Lung (tissue), 12 donors: ENCODE results near the gene SELENOS. TPM values are rescaled to one million over a fixed set of nuclear protein-coding genes. Genes with fewer than 3 reads are reported as not detected.

Experiments used
- ATAC-seq: fragments of 200-7000 bp; cut with Tn5 transposase; one replicate; pipeline ENCODE4 v1.9.1; 2020; ENCODE audit warnings: moderate number of reproducible peaks; ENCODE audit not compliant: insufficient read depth, low FRiP score
- DNase-seq, 3 donors: peaks; one replicate each; pipeline ENCODE4 v3.0.0-alpha.2; 2013 to 2017
- H3K27ac ChIP-seq, 2 donors: one replicate each; pipeline ENCODE4 v1.5.1; 2013; ENCODE audit warnings: mild to moderate bottlenecking in 2 of 2, moderate library complexity in 2 of 2, control low read depth in 1 of 2, inconsistent platforms in 1 of 2, low read depth in 1 of 2, low read length in 1 of 2
- H3K27me3 ChIP-seq, 3 donors: one replicate each; pipeline ENCODE4 v1.5.1; 2013; ENCODE audit warnings: low read length in 2 of 3; ENCODE audit not compliant: control insufficient read depth in 3 of 3, insufficient read depth in 3 of 3
- H3K36me3 ChIP-seq, 4 donors: one replicate each; pipeline ENCODE4 v1.5.1; 2013; ENCODE audit warnings: low read length in 4 of 4, mild to moderate bottlenecking in 1 of 4, moderate library complexity in 1 of 4; ENCODE audit not compliant: control insufficient read depth in 4 of 4, insufficient read depth in 4 of 4
- H3K4me1 ChIP-seq, 5 donors: one replicate each; pipeline ENCODE4 v1.5.1; 2013; ENCODE audit warnings: low read length in 5 of 5, mild to moderate bottlenecking in 2 of 5, moderate library complexity in 1 of 5; ENCODE audit not compliant: control insufficient read depth in 5 of 5, insufficient read depth in 5 of 5
- H3K4me3 ChIP-seq: one replicate; pipeline ENCODE4 v1.5.1; 2013; ENCODE audit warnings: mild to moderate bottlenecking, control low read depth, moderate library complexity
- H3K9ac ChIP-seq, 2 donors: one replicate each; pipeline ENCODE4 v1.5.1; 2013; ENCODE audit warnings: low read length in 2 of 2, control low read depth in 1 of 2; ENCODE audit not compliant: insufficient read depth in 1 of 2
- H3K9me3 ChIP-seq, 4 donors: one replicate each; pipeline ENCODE4 v1.5.1; 2013; ENCODE audit warnings: low read length in 3 of 4, mild to moderate bottlenecking in 1 of 4, moderate library complexity in 1 of 4; ENCODE audit not compliant: control insufficient read depth in 4 of 4, insufficient read depth in 3 of 4
- CTCF ChIP-seq: IDR thresholded peaks from 2 replicates; pipeline ENCODE4 v1.5.1; 2012; ENCODE audit warnings: mild to moderate bottlenecking; ENCODE audit errors: control extremely low read depth, extremely low read depth
- WGBS, 2 donors: extraction: QIAGEN DNeasy Blood & Tissue Kit; methylation state at CpG; one replicate each; pipeline ENCODE4 v1.1.7; 2013; 5-methylcytosine and 5-hydroxymethylcytosine counted together
- polyA plus RNA-seq, 2 donors: library from polyadenylated mRNA; stranded (reverse); fragments of 200-250 nt; gene quantifications; one replicate each; pipeline ENCODE4 v1.2.1, GENCODE V29; 2013
- total RNA-seq, 2 donors: library from RNA; depleted of rRNA in 1 of 2; stranded (reverse); fragments of >200 nt in 1 of 2; gene quantifications; one replicate each; pipeline ENCODE4 v1.2.1, GENCODE V29; 2014 to 2021
- donor health status: control.
- donor health status: control.
- donor health status: Bipolar disorder and iron deficiency.
- donor health status: healthy.
- donor health status: DM: yes; HTN: yes; CAD: no.

The SELENOS gene
- total and polyA plus RNA-seq, 4 donors = 41.7 to 158 (median 81.9) TPM

DNA sequence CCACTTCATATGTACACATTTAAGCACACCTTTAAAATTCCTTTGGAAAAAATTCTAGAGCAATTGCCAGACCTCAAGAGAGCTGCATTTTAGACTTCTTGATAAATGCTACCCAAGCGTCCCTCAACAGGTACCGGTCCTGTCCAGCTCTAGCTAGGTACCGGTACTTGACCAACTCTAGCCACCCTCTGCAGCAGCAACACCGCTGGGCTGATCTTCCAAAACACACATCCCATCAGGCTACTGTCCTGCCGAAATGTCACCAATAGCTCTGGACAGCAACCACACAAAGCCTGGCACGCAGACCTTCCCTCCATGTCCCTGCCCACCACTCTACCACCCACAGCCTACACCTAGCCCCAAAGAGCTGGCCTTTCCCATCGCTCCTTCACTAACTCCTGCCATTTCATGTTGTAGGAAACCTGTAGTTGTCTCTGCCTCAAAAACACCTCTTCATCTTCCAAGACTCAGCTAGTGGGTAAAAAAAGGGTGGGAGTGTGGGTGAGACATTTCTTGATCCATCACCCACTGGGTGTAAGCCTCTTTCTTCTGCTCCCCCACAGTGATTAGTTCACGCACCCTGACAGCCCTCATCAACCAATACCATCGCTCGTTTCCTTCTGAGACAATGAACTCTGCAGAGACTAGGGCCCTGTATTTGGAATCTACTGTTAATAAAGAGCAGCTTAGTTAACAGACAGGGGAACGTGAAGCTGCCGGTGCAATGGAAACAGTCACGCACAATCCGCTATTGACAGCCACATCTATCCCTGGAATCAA lies 32.2 kb downstream of the SELENOS start:
- no peak for ATAC-seq
- peaks cover 0 to 12% (median 4%) of the 10 kb centered on the region in 4 donors for H3K36me3 ChIP-seq
- peak overlapping the region in 1 of 2 donors; percentile 8 for H3K27ac ChIP-seq
- no peaks in the 10 kb centered on the region for H3K27me3 ChIP-seq
- no peak for TF ChIP-seq CTCF
- DNase-seq = no peak
- H3K4me1 ChIP-seq = peaks cover 24 to 52% (median 36%) of the 10 kb centered on the region in 5 donors
- peak overlapping the region in 1 of 2 donors; percentile 36 for H3K9ac ChIP-seq
- H3K9me3 ChIP-seq = no peaks in the 10 kb centered on the region
- WGBS, 2 donors = 89 to 90% methylated on average over 14 of the region's 14 CpGs
- no peak overlapping the region for H3K4me3 ChIP-seq

GRCh38 chr15:101244036-101244781 lies 33.1 kb downstream of the SELENOS start:
- no peak for DNase-seq
- peak overlapping the region in 1 of 2 donors; percentile 36 for H3K9ac ChIP-seq
- no peaks in the 10 kb centered on the region for H3K27me3 ChIP-seq
- H3K4me1 ChIP-seq = peaks cover 25 to 54% (median 42%) of the 10 kb centered on the region in 5 donors
- TF ChIP-seq CTCF = no peak
- H3K36me3 ChIP-seq = peaks cover 0 to 12% (median 4%) of the 10 kb centered on the region in 4 donors
- no peak overlapping the region for H3K4me3 ChIP-seq
- no peak for ATAC-seq
- WGBS, 2 donors = 23 to 53% methylated on average over 7 of the region's 7 CpGs
- peak overlapping the region in 1 of 2 donors; percentile 65 for H3K27ac ChIP-seq
- H3K9me3 ChIP-seq = no peaks in the 10 kb centered on the region

DNA sequence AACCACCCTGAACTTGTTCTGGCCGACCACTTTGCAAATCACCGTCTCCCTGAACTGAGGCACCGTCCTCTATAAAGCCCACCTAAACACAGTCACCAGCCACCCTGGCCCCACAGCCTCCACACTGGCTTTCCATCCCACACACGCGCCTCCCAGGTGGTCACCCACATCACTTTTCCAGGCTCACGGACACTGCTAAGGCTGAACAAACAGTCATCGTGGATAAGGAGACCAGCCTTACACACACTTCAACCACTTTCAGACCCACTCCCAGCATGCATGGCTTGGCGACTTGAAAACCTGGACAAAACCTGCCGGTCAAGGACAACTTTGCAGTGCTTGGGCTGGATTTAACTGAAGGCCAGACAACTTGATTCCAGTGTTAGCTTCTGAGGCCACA lies 33.9 kb downstream of the SELENOS start:
- peak overlapping the region in 1 of 2 donors; percentile 56 for H3K27ac ChIP-seq

More for the DNA sequence above, 33.9 kb downstream of the SELENOS start:
- WGBS, 2 donors = 69 to 75% methylated on average over 9 of the region's 9 CpGs
- DNase-seq (no peak), ATAC-seq (no peak)
- no peaks in the 10 kb centered on the region for H3K27me3 ChIP-seq
- no peak overlapping the region for H3K9ac ChIP-seq
- TF ChIP-seq CTCF = no peak
- no peaks in the 10 kb centered on the region for H3K9me3 ChIP-seq
- H3K4me3 ChIP-seq = no peak overlapping the region
- peaks cover 0 to 12% (median 4%) of the 10 kb centered on the region in 4 donors for H3K36me3 ChIP-seq
- peaks cover 24 to 61% (median 47%) of the 10 kb centered on the region in 5 donors for H3K4me1 ChIP-seq
